Skin of body (tissue), 2 donors: Measurements from ENCODE around the gene TMEM117. TPM values are rescaled to one million over a fixed set of nuclear protein-coding genes. Genes with fewer than 3 reads are reported as not detected.
"Not testable (repeated sequence)": the region's sequence is repeated elsewhere in the genome, so short reads cannot be mapped to it uniquely, and the experiment has no call there.

Experiments
- DNase-seq: peaks from one replicate; lab custom pipeline; 2025; lab: John Stamatoyannopoulos, UW
- total RNA-seq: library from RNA; depleted of rRNA; stranded (reverse); fragments of >200 nt; gene quantifications from one replicate; pipeline ENCODE4 v1.2.3, GENCODE V29; 2014

Gene TMEM117
- total RNA-seq, 1 donor from 2014 or later: 21.5 TPM

GRCh38 chr12:44020555-44020954 is 184.7 kb downstream of the TMEM117 start:
- DNase-seq: no peak

GRCh38 chr12:44021471-44021971 is 185.6 kb downstream of the TMEM117 start:
- DNase-seq: no peak

DNA sequence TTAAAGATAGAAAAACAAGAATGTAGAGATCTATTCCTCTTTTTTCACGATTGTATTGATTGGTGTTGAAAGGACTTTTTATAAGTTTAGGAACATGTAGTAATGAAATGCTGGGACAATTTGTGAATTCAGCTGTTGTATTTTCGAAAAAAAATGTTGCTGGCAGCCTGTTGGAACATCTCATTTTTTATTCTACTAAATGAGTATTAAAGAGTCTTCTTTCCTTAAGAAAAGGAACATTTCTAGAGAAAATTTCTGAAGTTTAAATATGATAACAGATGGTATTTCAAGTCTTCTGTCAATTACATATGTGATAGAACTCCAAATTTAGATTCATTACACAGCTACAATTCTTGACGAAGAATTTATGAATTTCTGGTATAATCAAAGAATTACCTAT is 189.6 kb downstream of the TMEM117 start:
- no peak for DNase-seq

- no peak for DNase-seq
These were observed 190.2 kb downstream of the TMEM117 start for GRCh38 chr12:44026046-44026445.

DNA sequence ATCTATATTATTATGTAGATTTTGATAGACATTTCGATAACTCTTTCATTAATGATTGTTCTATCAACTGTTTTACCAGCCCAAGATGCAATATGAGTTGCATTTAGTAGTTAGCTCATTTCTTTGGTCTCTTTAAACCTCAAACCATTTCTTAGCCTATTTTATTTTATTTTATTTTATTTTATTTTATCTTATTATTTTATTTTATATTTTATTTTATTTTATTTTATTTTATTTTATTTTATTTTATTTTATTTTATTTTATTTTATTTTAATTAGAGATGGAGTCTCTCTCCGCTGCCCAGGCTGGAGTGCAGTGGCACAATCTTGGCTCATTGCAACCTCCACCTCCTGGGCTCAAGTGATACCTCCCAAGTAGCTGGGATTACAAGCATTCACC is 191.0 kb downstream of the TMEM117 start:
- not testable (repeated sequence) for DNase-seq

- DNase-seq: no peak
These were observed 193.3 kb downstream of the TMEM117 start for GRCh38 chr12:44029194-44029593.

GRCh38 chr12:44031472-44032185 is 195.7 kb downstream of the TMEM117 start:
- DNase-seq: no peak

GRCh38 chr12:44034906-44035305 is 199.0 kb downstream of the TMEM117 start:
- no peak for DNase-seq

DNA sequence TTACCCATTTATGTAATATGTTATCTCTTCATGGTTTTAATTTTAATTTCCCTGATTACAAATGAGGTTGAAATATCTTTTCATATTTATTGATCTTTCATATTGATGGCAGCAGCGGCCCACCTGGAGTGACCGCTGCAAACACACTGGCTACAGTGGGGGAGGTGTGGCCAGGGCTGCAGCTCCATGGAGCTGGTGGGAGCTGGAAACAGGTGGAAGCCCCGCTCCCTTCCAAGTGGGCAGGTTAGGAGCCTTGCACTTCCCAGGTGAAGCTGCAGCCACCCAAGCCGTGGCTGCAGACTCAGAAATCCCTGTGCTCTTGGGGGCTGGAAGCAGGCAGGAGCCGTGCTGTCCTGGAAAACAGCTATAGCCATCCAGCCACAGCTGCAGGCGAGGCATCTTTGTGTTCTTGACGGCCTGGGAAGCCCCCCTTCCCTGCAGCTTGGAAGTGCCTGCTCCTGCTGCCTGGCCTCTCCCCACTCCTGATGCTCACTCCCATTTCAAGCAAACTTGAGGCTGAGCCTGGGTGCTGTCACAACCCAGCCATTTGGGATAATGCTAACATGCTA is 201.1 kb downstream of the TMEM117 start:
- DNase-seq: no peak

- DNase-seq: no peak
These were observed 202.5 kb downstream of the TMEM117 start for GRCh38 chr12:44038411-44038810.

GRCh38 chr12:44044491-44044890 is 208.6 kb downstream of the TMEM117 start:
- not testable (repeated sequence) for DNase-seq

GRCh38 chr12:44046732-44047417 is 211.0 kb downstream of the TMEM117 start:
- no peak for DNase-seq

DNA sequence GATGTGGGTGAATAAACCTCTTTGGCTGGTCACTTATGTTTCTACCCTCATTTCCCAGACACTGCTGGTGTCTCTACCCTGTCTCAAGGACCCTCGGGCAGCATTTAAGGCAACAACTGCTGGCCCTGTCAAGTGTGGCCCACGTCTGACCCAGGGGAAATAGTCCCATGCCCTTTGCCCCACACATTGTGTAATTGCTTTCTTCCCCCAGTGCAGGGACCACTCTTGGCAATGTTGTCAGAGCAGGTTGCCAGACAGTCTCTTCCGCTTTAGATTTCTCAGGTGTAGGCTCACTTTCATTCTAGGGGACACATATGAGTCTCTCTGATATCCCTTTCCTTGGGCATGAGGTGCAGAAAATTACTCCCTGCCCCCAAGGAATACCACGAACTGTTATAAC is 216.7 kb downstream of the TMEM117 start:
- no peak for DNase-seq

DNA sequence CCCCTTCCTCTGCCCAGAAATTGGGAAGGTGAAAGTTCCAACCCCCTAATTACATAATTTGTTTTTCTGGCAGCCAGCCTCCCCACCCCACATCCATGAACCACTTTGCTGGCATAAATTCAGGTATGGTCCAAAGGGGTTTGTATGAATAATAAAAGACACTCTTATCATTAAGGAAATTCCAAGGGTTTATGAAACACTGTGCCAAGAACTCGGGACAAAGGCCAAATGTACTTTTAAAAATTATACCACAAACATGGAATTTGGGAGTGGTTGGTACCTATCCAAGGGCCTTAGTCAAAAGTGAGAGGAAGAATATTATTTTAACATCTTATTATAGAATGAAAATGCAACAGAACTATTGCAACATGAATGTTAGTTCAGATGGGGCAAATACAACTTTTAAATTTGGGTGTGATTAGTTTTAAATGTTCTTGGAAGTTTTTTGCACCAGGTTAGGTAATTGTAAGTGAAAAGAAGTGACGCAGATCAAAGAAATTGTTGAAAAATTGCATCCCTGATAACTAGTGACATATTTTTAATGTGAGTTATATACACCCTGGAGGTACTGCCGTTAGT is 217.8 kb downstream of the TMEM117 start:
- no peak for DNase-seq

DNA sequence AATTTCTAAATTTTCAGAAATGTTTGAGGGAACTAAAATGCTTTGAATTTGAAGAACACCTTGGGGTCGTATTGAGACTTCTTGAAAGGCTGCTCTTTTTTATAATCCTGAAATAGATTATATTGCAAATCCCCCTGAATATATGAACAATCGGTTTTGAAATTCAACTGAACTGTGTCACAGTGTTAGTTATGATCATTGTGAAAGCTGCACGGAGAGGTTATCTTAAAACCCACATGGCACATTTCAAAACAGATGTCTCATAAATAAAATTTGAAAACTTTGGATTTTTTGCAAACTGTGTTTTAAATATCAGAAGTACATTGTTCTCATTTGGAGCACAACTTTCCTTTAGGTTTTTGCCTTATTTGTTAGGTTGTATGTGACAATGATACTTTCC is 218.4 kb downstream of the TMEM117 start:
- no peak for DNase-seq

DNA sequence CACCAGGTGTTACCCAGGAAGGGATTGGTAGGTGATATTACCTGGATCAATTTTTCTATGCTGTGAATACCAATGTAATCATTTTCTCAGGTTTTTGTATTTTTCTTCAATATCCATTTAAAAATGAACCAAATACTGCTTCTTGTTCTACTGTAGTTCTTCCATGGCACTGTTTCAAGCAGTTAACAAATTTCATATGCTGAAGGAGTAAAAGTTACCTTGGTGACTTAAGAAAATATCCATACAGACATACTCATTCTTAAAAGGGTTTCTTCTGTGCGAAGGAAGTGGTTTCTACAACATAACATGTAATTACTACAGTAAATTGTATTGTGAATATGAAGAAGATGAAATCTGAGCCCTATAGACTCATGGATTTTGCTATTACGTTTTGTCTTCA is 222.5 kb downstream of the TMEM117 start:
- no peak for DNase-seq

- no peak for DNase-seq
These were observed 223.6 kb downstream of the TMEM117 start for GRCh38 chr12:44059476-44059875.

- DNase-seq: no peak
These were observed 227.8 kb downstream of the TMEM117 start for GRCh38 chr12:44063671-44064070.

DNA sequence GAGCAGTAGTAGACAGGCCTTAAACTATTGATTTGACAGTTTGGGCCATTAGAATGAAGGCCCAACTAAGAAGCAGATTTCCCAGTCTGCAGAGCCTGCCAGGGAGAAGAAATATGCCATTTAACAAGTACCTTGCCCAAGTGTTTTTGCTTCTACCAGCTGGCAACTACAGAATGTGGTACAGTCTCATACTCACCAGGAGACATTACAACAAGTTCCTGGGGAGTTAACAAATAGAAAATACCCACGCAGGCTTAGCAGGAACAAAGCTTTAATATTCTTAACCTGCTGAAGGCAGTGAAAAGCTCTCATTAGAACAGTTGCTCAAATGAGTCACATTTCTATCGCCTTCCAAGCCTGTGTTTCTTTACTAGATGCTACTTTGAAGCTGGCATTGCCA is 241.0 kb downstream of the TMEM117 start:
- DNase-seq: no peak

- no peak for DNase-seq
These were observed 241.4 kb downstream of the TMEM117 start for GRCh38 chr12:44077294-44077693.

GRCh38 chr12:44078273-44078672 is 242.4 kb downstream of the TMEM117 start:
- DNase-seq: no peak

- no peak for DNase-seq
These were observed 252.8 kb downstream of the TMEM117 start for GRCh38 chr12:44088647-44089046.
